GM19324 (cell line): ENCODE data around the gene NRP1.
"Not testable (repeated sequence)": the region's sequence is repeated elsewhere in the genome, so short reads cannot be mapped to it uniquely, and the experiment has no call there.

Experiments
- ATAC-seq: cut with Tn5 transposase; IDR thresholded peaks from one replicate; pipeline ENCODE4 v1.9.1; 2021; ENCODE audit warnings: mild to moderate bottlenecking, moderate library complexity; ENCODE audit not compliant: unreplicated experiment, low FRiP score

Gene NRP1

GRCh38 chr10:33334153-33334804 lies at the start of gene NRP1:
Gene NRP1 (minus strand): TSS chr10:33334667. CDS start chr10:33334382, 285 bp downstream.
- no peak for ATAC-seq

- not testable (repeated sequence) for ATAC-seq
Observed at GRCh38 chr10:33384201-33384600, 49.7 kb upstream of the NRP1 start.

- ATAC-seq, result no peak
Observed at GRCh38 chr10:33382921-33383713, 48.6 kb upstream of the NRP1 start.

- no peak for ATAC-seq
Observed at GRCh38 chr10:33382216-33382600, 47.7 kb upstream of the NRP1 start.

- no peak for ATAC-seq
Observed at GRCh38 chr10:33381451-33382215, 47.2 kb upstream of the NRP1 start.

- ATAC-seq, result no peak
Observed at GRCh38 chr10:33377658-33378025, 43.2 kb upstream of the NRP1 start.

- no peak for ATAC-seq
Observed at GRCh38 chr10:33376976-33377657, 42.6 kb upstream of the NRP1 start.

GRCh38 chr10:33376476-33376875 lies 42.0 kb upstream of the NRP1 start:
- ATAC-seq, result no peak

- ATAC-seq, result no peak
Observed at GRCh38 chr10:33373263-33373662, 38.8 kb upstream of the NRP1 start.

GRCh38 chr10:33371234-33371633 lies 36.8 kb upstream of the NRP1 start:
- ATAC-seq, result no peak

GRCh38 chr10:33370434-33370930 lies 36.0 kb upstream of the NRP1 start:
- no peak for ATAC-seq

- ATAC-seq, result no peak
Observed at GRCh38 chr10:33368086-33368485, 33.6 kb upstream of the NRP1 start.

GRCh38 chr10:33365871-33366411 lies 31.5 kb upstream of the NRP1 start:
- no peak for ATAC-seq

GRCh38 chr10:33365301-33365700 lies 30.8 kb upstream of the NRP1 start:
- no peak for ATAC-seq

- no peak for ATAC-seq
Observed at GRCh38 chr10:33363106-33363505, 28.6 kb upstream of the NRP1 start.

GRCh38 chr10:33358016-33358415 lies 23.5 kb upstream of the NRP1 start:
- ATAC-seq, result no peak

- ATAC-seq, result no peak
Observed at GRCh38 chr10:33355274-33355673, 20.8 kb upstream of the NRP1 start.

- ATAC-seq, result no peak
Observed at GRCh38 chr10:33353853-33354252, 19.4 kb upstream of the NRP1 start.

- ATAC-seq, result no peak
Observed at GRCh38 chr10:33353334-33353733, 18.9 kb upstream of the NRP1 start.

- ATAC-seq, result no peak
Observed at GRCh38 chr10:33352615-33353014, 18.1 kb upstream of the NRP1 start.
